Panc1 (cell line): Measurements from ENCODE around the gene UBAC2. TPM values are rescaled to one million over a fixed set of nuclear protein-coding genes. Genes with fewer than 3 reads are reported as not detected.
"Not testable (repeated sequence)": the region's sequence is repeated elsewhere in the genome, so short reads cannot be mapped to it uniquely, and the experiment has no call there.

Source experiments
- ATAC-seq: fragments of 200-7000 bp; cut with Tn5 transposase; 2 replicates; pipeline ENCODE4 v1.9.1; 2020; ENCODE audit warnings: mild to moderate bottlenecking, moderate library complexity
- BruUV-seq: library from RNA; stranded (reverse); fragments of 400-500 nt; replicated peaks from 2 replicates; lab custom pipeline; 2021; lab: Mats Ljungman, UMichigan
- CTCF ChIA-PET: fragments of 300-600 bp; sonication (Branson Sonifier 250); formaldehyde crosslinking; loops from one replicate; lab custom pipeline; 2022; ENCODE audit warnings: antibody characterized with exemption; lab: Charles Lee
- POLR2A ChIA-PET: fragments of 300-600 bp; sonication (Branson Sonifier 250); formaldehyde crosslinking; loops from one replicate; lab custom pipeline; 2022; ENCODE audit warnings: antibody characterized with exemption; lab: Charles Lee
- DNase-seq: peaks from one replicate; pipeline ENCODE4 v3.0.0-alpha.2; 2010; ENCODE audit warnings: low read depth, low spot score
- H3K27ac ChIP-seq: 2 replicates; pipeline ENCODE4 v1.5.1; 2011; ENCODE audit warnings: mild to moderate bottlenecking, low read length, inconsistent platforms
- H3K27me3 ChIP-seq: fragments of 200-500 bp; sonication (Bioruptor generic); 2 replicates; pipeline ENCODE4 v1.6.0; 2014; ENCODE audit warnings: low read length, inconsistent platforms; ENCODE audit not compliant: control insufficient read depth, insufficient read depth
- H3K36me3 ChIP-seq: fragments of 200-500 bp; sonication (Bioruptor generic); 2 replicates; pipeline ENCODE4 v1.5.1; 2014; ENCODE audit warnings: inconsistent platforms, mild to moderate bottlenecking, low read length, moderate library complexity; ENCODE audit not compliant: control insufficient read depth, insufficient read depth
- H3K4me1 ChIP-seq: 2 replicates; pipeline ENCODE4 v1.5.1; 2011; ENCODE audit warnings: inconsistent platforms, mild to moderate bottlenecking, low read length, moderate library complexity; ENCODE audit not compliant: control insufficient read depth, insufficient read depth
- H3K4me3 ChIP-seq, 2 experiments: 2 replicates each; pipeline ENCODE4 v1.5.1; 2011 to 2012; ENCODE audit warnings: low read depth in 2 of 2, low read length in 2 of 2, mild to moderate bottlenecking in 2 of 2, inconsistent platforms in 1 of 2, moderate library complexity in 1 of 2
- H3K9me3 ChIP-seq: fragments of 200-500 bp; sonication (Bioruptor generic); 2 replicates; pipeline ENCODE4 v1.5.1; 2014; ENCODE audit warnings: low read depth, mild to moderate bottlenecking, inconsistent platforms, low read length, moderate library complexity; ENCODE audit not compliant: control insufficient read depth, insufficient read depth
- POLR2AphosphoS5 ChIP-seq: IDR thresholded peaks from 2 replicates; pipeline ENCODE4 v1.6.1; 2012; ENCODE audit warnings: mild to moderate bottlenecking, low read depth, low read length, moderate library complexity
- REST ChIP-seq, 2 experiments: IDR thresholded peaks; 2 replicates each; pipeline ENCODE4 v1.6.1; 2011 to 2012; ENCODE audit warnings: low read depth in 2 of 2, control low read depth in 1 of 2, low read length in 1 of 2, mild to moderate bottlenecking in 1 of 2, moderate library complexity in 1 of 2; ENCODE audit not compliant: insufficient read depth in 1 of 2
- SIN3A ChIP-seq: IDR thresholded peaks from 2 replicates; pipeline ENCODE4 v1.6.1; 2012; ENCODE audit warnings: low read depth, mild to moderate bottlenecking, low read length, moderate library complexity, borderline replicate concordance; ENCODE audit not compliant: insufficient read depth
- TCF7L2 ChIP-seq: IDR thresholded peaks from 2 replicates; pipeline ENCODE4 v1.6.1; 2011; ENCODE audit warnings: mild to moderate bottlenecking, low read depth, low read length, inconsistent platforms
- in situ Hi-C: cut with HindIII; loops from 2 replicates; pipeline ENCODE4 v1.10.0; 2016; ENCODE audit warnings: low sequenced_read_pairs, low pct_unique_long_range_greater_than_20kb
- intact Hi-C: fragments of 100-400 bp; cut with micrococcal nuclease; formaldehyde crosslinking; loops from one replicate; pipeline ENCODE4 v1.10.0; 2022; ENCODE audit not compliant: unreplicated experiment
- total RNA-seq: library from RNA; stranded (reverse); gene quantifications from one replicate; pipeline ENCODE4 v1.2.1, GENCODE V29; 2021; ENCODE audit not compliant: unreplicated experiment
- TF ChIP-seq, protein P1 (sequence below): fragments of 450-650 bp; IDR thresholded peaks from 2 replicates; pipeline ENCODE4 v1.5.1; 2017; ENCODE audit warnings: mild to moderate bottlenecking

UBAC2 gene
- total RNA-seq, 1 experiment from 2014 or later: 40.8 TPM

DNA sequence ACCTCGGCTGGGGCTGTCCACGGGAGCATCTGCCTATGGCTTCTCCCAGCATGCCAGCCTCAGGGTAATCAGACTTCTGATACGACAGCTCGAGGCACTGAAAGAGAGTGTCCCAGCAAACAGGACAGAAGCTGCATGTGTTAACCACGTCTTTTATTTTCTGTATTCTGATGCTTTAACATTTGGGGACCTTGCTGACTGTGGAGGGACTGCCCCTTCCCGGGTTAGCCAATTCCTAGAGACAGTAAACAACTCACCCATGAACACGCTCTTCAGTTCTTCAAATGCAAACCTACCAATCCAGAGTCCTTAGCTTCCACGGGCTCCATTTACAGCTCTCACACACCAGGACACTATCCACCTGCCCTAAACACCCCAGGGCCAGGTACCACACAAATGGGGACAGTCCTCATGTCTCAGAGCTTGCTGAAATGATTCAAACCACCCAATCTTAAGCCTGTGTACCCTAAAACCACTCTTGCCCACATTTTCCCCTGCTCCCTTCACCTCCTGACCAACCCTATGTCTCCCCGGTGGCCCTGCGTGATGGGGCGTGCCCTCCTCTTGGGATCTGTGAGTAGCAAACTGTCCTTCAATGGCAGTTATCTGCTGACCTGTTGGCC lies 208.9 kb downstream of the UBAC2 start:
- H3K36me3 ChIP-seq, BruUV-seq, CTCF ChIA-PET: not testable (repeated sequence)

DNA sequence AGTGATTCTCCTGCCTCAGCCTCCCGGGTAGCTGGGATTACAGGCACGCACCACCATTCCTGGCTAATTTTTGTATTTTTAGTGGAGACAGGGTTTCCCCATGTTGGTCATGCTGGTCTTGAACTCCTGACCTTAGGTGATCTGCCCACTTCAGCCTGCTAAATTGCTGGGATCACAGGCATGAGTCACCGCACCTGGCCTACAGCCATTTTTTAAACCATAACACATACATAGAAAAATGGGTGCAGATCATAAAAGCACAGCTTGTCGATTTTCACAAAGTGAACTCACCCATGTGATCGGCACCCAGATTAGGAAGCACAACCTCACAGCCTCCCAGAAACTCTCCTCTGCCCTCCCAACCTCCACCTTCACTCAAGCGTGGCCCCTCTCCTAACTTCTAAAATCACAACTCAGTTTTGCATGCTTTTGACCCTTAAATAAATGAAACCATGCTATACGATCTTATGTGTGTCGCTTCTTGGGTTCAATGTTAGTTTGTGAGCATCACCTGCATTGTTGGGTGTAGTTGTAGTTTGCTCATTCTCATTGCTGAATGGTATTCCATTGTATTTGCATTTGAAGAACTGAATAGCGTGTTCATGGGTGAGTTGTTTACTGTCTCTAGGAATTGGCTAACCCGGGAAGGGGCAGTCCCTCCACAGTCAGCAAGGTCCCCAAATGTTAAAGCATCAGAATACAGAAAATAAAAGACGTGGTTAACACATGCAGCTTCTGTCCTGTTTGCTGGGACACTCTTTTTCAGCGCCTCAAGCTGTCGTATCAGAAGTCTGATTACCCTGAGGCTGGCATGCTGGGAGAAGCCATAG lies 210.2 kb downstream of the UBAC2 start:
- POLR2A ChIA-PET, H3K27me3 ChIP-seq, DNase-seq, H3K36me3 ChIP-seq, BruUV-seq, H3K9me3 ChIP-seq, H3K4me1 ChIP-seq, in situ Hi-C loops, H3K27ac ChIP-seq, intact Hi-C loops, ATAC-seq, H3K4me3 ChIP-seq, CTCF ChIA-PET: not testable (repeated sequence)

More for the DNA sequence above, 208.9 kb downstream of the UBAC2 start:
- in situ Hi-C loops, POLR2A ChIA-PET, intact Hi-C loops, H3K4me1 ChIP-seq, DNase-seq, H3K4me3 ChIP-seq, H3K27ac ChIP-seq, ATAC-seq, H3K27me3 ChIP-seq, H3K9me3 ChIP-seq: not testable (repeated sequence)

- in situ Hi-C loops (no loop called here), intact Hi-C loops (no loop called here)
- BruUV-seq: no TSS peak
- no peak overlapping the region for H3K27ac ChIP-seq
- no peaks in the 10 kb centered on the region for H3K9me3 ChIP-seq
- CTCF ChIA-PET: no interaction called here
- DNase-seq (no peak), ATAC-seq (no peak)
- TF ChIP-seq, protein P1, sequence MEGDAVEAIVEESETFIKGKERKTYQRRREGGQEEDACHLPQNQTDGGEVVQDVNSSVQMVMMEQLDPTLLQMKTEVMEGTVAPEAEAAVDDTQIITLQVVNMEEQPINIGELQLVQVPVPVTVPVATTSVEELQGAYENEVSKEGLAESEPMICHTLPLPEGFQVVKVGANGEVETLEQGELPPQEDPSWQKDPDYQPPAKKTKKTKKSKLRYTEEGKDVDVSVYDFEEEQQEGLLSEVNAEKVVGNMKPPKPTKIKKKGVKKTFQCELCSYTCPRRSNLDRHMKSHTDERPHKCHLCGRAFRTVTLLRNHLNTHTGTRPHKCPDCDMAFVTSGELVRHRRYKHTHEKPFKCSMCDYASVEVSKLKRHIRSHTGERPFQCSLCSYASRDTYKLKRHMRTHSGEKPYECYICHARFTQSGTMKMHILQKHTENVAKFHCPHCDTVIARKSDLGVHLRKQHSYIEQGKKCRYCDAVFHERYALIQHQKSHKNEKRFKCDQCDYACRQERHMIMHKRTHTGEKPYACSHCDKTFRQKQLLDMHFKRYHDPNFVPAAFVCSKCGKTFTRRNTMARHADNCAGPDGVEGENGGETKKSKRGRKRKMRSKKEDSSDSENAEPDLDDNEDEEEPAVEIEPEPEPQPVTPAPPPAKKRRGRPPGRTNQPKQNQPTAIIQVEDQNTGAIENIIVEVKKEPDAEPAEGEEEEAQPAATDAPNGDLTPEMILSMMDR: no peak
- no peak for TF ChIP-seq SIN3A
- TF ChIP-seq REST (IDR thresholded peaks at IDR 0.05; ENCODE audit: insufficient read depth in 1 of 2, low read depth in 2 of 2, low read length in 1 of 2): no peak
- TF ChIP-seq POLR2AphosphoS5: no peak
- TF ChIP-seq TCF7L2: no peak
- POLR2A ChIA-PET: no interaction called here
- H3K27me3 ChIP-seq: no peaks in the 10 kb centered on the region
- no peak overlapping the region for H3K4me3 ChIP-seq
- H3K4me1 ChIP-seq: no peaks in the 10 kb centered on the region
- H3K36me3 ChIP-seq: no peaks in the 10 kb centered on the region
These were observed 212.2 kb downstream of the UBAC2 start for GRCh38 chr13:99412856-99413255.
